ENCODE results near the gene RMND1. TPM values are rescaled to one million over a fixed set of nuclear protein-coding genes. Genes with fewer than 3 reads are reported as not detected.
A peak's percentile ranks its signal among the peaks of the same experiment; 100 is the strongest.

RMND1 gene
- total RNA-seq, 1 donor from 2014 or later = 35.6 TPM

- no peak for TF ChIP-seq CTCF (IDR thresholded peaks at IDR 0.05)
- Mint-ChIP-seq H3K27me3 (ENCODE audit: unreplicated experiment) (no peaks in the 10 kb centered on the region), H3K4me1 (ENCODE audit: unreplicated experiment) (peaks cover 62% of the 10 kb centered on the region), H3K36me3 (ENCODE audit: unreplicated experiment) (peaks cover 3% of the 10 kb centered on the region), H3K4me3 (ENCODE audit: unreplicated experiment) (peak overlapping the region; percentile 0), H3K27ac (ENCODE audit: unreplicated experiment) (peak overlapping the region; percentile 95), H3K9me3 (ENCODE audit: unreplicated experiment) (no peaks in the 10 kb centered on the region)
- DNase-seq (ENCODE audit: extremely low spot score, unreplicated experiment) = no peak
Observed at GRCh38 chr6:151445482-151445881, 6.4 kb downstream of the RMND1 start.

- no peak overlapping the region for H3K4me3 Mint-ChIP-seq (ENCODE audit: unreplicated experiment)
Observed at GRCh38 chr6:151443911-151444621, 7.9 kb downstream of the RMND1 start.

GRCh38 chr6:151443454-151443853 is 8.5 kb downstream of the RMND1 start:
- Mint-ChIP-seq H3K4me3 (ENCODE audit: unreplicated experiment) (no peak overlapping the region), H3K27ac (ENCODE audit: unreplicated experiment) (peak overlapping the region; percentile 24), H3K4me1 (ENCODE audit: unreplicated experiment) (peaks cover 69% of the 10 kb centered on the region), H3K27me3 (ENCODE audit: unreplicated experiment) (no peaks in the 10 kb centered on the region), H3K9me3 (ENCODE audit: unreplicated experiment) (no peaks in the 10 kb centered on the region), H3K36me3 (ENCODE audit: unreplicated experiment) (peaks cover 3% of the 10 kb centered on the region)
- no peak for TF ChIP-seq CTCF (IDR thresholded peaks at IDR 0.05)
- DNase-seq (ENCODE audit: extremely low spot score, unreplicated experiment) = no peak

More at GRCh38 chr6:151443911-151444621, 7.9 kb downstream of the RMND1 start:
- H3K27ac Mint-ChIP-seq (ENCODE audit: unreplicated experiment) = peak overlapping the region; percentile 24
- H3K27me3 Mint-ChIP-seq (ENCODE audit: unreplicated experiment) = no peaks in the 10 kb centered on the region
- no peaks in the 10 kb centered on the region for H3K9me3 Mint-ChIP-seq (ENCODE audit: unreplicated experiment)
- no peak for TF ChIP-seq CTCF (IDR thresholded peaks at IDR 0.05)
- DNase-seq (ENCODE audit: extremely low spot score, unreplicated experiment) = no peak
- H3K36me3 Mint-ChIP-seq (ENCODE audit: unreplicated experiment) = peaks cover 3% of the 10 kb centered on the region
- H3K4me1 Mint-ChIP-seq (ENCODE audit: unreplicated experiment) = peaks cover 67% of the 10 kb centered on the region

- Mint-ChIP-seq H3K36me3 (ENCODE audit: unreplicated experiment) (peaks cover 3% of the 10 kb centered on the region), H3K4me1 (ENCODE audit: unreplicated experiment) (peaks cover 73% of the 10 kb centered on the region)
Observed at GRCh38 chr6:151442371-151442770, 9.6 kb downstream of the RMND1 start.

More at GRCh38 chr6:151442371-151442770, 9.6 kb downstream of the RMND1 start:
- peak; percentile 59 for DNase-seq (ENCODE audit: extremely low spot score, unreplicated experiment)
- H3K27ac Mint-ChIP-seq (ENCODE audit: unreplicated experiment) = no peak overlapping the region
- no peak for TF ChIP-seq CTCF (IDR thresholded peaks at IDR 0.05)
- no peaks in the 10 kb centered on the region for H3K27me3 Mint-ChIP-seq (ENCODE audit: unreplicated experiment)
- no peak overlapping the region for H3K4me3 Mint-ChIP-seq (ENCODE audit: unreplicated experiment)
- H3K9me3 Mint-ChIP-seq (ENCODE audit: unreplicated experiment) = no peaks in the 10 kb centered on the region

All from osteocyte (in vitro differentiated cells).